GM21515 (cell line): ENCODE data around the gene PLEKHJ1.
"Not testable (repeated sequence)": the region's sequence is repeated elsewhere in the genome, so short reads cannot be mapped to it uniquely, and the experiment has no call there.

Source experiments
- ATAC-seq: cut with Tn5 transposase; IDR thresholded peaks from one replicate; pipeline ENCODE4 v1.9.1; 2021; ENCODE audit not compliant: unreplicated experiment

PLEKHJ1 gene

GRCh38 chr19:2236314-2237050, at the start of gene PLEKHJ1, which contains the start of gene SF3A2:
PLEKHJ1 (minus strand) TSS chr19:2236329; CDS start chr19:2236248, 81 bp downstream.
SF3A2 (plus strand) TSS chr19:2236824; CDS start chr19:2243419, 6,595 bp downstream.
- peak; percentile 63 for ATAC-seq

- no peak for ATAC-seq
Observed at GRCh38 chr19:2283835-2284507, 47.8 kb upstream of the PLEKHJ1 start.

DNA sequence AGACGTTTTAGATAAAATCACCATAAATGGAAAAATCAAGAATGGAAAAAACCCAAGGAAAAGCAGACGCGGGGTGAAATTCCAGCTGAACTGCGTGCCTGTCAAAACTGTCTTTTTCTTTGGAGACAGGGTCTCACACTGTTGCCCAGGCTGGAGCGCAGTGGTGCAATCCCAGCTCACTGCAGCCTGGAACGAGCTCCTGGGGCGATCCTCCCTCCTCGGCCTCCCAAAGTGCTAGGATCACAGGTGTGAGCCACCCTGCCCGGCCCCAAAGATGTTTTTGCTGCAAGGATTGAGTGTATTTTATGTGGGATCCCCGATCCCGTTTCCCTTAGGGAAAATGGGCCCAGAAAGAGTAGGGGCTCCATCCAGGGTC, 46.7 kb upstream of the PLEKHJ1 start:
- ATAC-seq: no peak

DNA sequence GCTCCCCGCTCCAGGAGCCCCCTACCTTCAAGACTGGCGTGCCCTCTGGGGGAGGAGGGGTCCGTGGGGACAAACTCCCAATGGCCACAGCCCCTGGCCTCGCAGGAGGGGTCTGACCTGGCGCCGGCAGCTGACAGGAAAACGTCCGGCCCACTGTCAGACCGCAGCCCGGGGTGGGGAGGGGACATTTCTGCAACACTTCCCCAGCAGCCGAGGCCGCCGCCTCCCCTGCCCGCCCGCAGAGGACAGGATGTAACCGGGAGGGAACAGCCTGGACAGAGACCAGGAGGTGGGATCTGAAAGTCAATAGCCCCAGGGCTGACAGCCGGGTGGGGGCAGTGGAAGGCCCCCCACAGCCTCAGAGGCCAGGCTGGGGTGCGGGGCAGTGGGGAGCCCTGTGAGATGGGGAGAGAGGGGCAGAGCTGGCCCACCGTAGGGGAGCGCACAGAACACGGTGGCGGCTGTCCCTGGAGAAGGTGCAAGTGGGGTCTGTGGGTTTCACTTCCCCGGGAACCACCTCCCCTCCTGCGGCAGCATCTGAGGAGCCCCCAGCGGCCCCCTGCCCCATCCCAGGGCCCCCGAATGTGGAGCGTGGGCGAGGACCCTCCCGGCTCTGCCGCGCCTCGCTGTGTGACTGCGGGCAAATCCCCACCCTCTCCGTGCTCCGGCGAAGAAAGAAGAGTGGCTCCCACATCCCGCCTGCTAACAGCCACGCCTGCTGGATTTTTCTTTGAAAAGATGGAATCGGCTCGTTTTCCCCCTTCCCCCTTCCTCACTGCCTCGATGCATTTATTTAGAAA, 46.1 kb upstream of the PLEKHJ1 start, which contains the start of gene PEAK3:
Gene PEAK3, minus strand, starts transcription at position 114 of the 800 bp plus-strand sequence. CDS start 1,244 bp downstream, outside the sequence.
- ATAC-seq: no peak

- not testable (repeated sequence) for ATAC-seq
Observed at GRCh38 chr19:2281265-2282061, 45.3 kb upstream of the PLEKHJ1 start.

DNA sequence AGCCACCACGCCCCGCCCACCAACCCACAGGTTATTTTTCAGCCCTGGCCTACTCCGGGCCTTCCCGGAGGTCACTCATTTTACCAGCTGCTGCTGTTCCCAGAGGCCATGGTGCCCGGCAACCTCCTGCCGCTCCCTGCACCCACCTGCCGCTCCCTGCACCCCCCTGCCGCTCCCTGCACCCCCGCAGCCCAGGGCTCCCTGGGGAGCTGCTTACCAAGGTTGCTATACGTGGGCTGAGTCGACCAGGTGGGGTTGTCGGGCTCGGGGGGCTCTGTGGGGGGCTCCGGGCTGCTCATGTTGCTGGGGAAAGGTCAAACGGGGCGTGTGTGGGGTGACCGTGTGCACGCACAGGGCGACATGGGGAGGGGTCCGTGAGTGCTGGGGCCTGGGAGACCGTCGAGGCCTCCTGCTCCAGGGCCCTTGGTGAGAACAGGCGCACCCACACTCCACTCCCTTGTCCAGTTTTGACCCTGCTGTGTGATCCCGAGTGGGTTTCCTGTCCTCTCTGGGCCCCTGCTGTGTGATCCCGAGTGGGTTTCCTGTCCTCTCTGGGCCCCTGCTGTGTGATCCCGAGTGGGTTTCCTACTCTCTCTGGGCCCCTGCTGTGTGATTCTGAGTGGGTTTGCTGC, 44.6 kb upstream of the PLEKHJ1 start:
- no peak for ATAC-seq

DNA sequence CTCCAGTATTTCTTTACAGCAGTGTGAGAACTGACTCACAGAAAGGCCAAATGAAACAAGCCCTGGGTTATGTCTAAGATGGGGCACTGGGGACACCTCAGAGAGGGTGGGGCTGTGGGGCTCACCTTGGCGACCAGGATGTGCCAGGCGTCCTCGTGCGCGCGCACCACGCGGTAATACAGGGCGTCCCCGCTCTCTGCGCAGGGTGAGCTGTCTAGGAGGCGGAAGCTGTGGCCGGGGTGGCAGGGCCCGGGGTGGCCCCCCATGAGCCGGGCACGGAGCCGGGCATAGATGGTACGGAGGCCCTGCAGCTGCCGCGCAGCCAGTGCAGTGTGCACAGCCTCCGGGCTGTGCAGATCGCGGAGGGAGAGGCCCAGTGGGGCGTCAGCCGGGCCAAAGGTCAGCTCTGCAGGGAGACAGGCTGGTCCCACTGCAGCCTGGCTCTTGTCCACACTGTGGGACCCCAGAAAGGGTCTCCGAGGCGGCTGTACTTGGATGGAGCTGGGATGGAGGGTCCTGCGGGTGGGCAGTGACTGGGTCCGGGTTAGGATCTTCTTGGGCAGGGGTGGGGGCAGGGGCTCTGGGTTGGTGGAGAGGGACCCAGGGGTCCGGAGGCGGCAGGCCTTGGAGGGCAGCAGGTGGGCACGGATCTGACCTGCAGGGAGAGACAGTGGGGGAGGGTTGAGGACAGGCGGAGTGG, 42.5 kb upstream of the PLEKHJ1 start:
- ATAC-seq: no peak

- ATAC-seq: no peak
Observed at GRCh38 chr19:2277138-2277537, 41.0 kb upstream of the PLEKHJ1 start.

DNA sequence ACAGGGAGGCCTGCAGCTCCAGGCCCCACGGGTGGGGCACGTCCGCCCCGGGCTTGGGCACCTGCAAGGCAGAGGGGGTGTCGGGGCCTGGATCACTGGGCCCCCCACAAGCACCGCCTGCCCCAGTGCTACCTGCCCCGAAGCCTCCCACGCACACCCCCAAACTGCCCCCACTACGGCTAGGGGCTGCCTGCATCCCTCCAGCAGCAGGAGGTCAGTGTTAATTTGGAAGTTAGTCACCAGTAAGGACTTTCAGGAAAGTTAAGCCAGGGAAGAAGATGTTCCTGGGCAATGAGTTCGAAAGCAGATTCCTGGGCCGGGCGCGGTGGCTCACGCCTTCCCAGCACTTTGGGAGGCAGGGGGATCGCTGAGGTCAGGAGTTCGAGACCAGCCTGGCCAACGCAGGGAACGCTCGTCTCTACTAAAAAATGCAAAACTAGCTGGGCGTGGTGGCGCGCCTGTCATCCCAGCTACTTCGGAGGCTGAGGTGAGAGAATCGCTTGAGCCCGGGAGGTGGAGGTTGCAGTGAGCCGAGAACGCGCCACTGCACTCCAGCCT, 40.4 kb upstream of the PLEKHJ1 start:
- ATAC-seq: no peak

DNA sequence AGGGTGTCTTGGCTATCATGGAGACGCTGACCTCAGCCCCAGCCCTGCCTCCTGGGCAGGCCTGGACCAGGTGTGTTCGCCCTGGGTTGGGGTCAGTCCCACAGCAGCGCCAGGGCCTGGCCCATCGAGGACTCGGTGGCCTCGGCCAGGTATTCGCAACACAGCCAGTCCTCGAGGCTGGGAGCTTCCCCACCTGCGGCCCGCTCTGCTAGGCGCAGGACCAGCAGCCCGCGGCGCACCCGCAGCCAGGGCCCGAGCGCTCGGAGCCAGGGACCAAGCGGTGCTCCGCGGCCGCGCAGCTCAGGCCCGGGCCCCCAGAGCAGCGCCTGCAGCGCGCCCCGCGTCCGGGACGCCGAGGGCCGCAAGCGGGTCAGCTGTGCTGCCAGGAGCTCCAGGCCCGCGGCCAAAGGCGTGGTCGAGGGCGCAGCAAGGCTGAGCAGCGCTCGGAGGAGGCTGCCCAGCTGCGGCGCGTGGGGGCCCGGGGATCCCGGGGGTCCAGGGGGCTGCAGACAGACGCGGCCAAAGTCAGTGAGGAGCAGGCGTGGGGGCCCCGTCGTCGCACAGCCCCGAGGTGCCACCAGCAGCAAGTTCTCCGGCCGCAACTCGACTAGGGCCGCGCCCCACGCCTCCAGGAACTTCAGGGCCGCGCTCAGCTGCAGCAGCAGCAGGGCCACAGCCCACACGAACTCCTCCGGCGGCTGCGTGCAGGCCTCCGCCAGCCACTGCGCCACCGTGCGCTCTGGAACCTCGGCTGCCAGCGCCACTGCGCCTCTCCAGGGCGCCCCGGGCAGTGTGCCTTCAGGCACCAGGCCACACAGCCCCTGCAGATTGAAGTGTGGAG, 39.7 kb upstream of the PLEKHJ1 start:
- no peak for ATAC-seq

DNA sequence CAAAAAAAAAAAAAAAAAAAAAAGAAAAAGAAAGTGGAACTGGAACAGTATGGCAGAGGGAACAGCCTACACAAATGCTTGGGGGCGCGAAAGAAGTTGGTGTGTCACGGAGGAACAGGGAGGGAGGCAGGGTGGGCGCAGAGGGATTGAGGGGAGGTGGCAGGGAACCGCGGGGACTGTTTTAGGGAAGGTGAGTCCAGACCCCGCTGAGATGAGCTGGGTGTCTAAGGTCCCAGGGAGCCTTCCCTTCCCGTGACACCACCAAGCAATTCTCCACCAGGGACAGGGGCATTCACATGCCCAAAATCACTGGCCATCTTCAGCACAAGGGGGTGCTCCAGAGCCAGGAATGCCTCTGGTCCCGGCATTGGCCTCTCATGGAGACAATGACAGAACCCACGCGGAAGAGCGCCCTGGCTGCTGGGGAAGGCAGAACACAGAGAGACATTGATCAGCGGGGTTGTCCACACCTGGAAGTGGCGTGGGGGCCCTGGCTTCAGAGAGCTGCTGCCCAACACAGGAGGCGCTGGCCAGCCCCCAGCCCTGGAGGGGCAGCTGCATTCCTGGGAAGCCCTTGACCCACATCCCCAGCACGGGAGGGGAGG, 38.9 kb upstream of the PLEKHJ1 start:
- ATAC-seq: no peak

DNA sequence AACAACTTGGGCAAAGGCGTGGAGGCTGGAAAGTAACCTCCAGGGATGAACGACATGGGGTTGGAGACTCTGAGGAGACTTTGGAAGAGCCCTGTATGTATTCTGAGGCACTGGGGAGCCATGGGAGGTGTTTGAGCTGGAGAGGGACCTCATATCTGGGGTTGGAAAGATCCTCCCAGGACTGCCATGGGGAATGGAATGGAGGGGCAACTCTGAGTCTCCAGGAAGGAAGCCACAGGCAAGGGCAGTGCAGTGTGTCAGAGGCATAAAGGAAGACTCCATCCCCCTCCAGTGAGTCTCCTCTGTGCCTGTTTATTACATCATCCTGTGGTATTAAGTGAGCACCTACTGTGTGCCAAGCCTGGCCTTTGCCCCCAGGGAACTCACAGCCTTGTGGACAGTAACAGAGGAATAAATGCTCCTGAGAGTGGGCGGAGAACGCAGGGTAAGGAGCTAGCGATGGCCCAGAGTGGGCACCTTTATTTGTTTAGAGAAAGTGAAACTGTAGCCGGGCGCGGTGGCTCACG, 38.1 kb upstream of the PLEKHJ1 start:
- ATAC-seq: no peak

- ATAC-seq: no peak
Observed at GRCh38 chr19:2273356-2274184, 37.4 kb upstream of the PLEKHJ1 start.

DNA sequence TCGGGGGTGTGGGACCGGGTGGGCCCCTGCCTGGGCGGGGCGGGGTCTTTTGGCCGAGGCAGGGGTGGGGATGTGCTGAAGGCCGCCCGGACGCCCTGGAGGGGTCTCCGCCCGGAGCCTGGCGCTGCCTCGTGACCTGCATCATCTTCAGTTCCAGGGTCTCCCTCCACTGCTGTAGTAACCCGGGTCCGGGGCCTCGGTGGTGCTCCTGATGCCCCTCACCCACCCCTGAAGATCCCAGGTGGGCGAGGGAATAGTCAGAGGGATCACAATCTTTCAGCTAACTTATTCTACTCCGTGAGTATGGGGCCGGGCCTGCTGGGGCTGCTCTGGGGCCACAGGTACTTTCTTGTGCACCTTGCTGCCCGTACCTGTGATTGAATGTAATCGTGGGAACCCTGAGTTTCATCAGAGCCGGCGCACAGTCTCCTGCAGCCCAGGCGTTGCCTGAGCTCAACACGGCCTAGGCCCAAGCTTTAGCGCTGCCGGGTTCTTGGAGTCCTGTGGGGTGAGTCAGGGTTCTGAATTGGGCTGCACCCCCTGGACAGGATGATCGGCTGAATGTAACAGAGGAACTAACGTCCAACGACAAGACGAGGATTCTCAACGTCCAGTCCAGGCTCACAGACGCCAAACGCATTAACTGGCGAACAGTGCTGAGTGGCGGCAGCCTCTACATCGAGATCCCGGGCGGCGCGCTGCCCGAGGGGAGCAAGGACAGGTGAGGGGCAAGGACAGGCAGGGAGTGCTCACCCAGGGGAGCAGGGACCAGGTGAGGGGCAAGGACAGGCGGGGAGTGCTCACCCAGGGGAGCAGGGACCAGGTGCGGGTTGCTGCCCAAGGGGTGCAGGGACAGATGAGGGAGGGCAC, 35.3 kb upstream of the PLEKHJ1 start:
- ATAC-seq: no peak

DNA sequence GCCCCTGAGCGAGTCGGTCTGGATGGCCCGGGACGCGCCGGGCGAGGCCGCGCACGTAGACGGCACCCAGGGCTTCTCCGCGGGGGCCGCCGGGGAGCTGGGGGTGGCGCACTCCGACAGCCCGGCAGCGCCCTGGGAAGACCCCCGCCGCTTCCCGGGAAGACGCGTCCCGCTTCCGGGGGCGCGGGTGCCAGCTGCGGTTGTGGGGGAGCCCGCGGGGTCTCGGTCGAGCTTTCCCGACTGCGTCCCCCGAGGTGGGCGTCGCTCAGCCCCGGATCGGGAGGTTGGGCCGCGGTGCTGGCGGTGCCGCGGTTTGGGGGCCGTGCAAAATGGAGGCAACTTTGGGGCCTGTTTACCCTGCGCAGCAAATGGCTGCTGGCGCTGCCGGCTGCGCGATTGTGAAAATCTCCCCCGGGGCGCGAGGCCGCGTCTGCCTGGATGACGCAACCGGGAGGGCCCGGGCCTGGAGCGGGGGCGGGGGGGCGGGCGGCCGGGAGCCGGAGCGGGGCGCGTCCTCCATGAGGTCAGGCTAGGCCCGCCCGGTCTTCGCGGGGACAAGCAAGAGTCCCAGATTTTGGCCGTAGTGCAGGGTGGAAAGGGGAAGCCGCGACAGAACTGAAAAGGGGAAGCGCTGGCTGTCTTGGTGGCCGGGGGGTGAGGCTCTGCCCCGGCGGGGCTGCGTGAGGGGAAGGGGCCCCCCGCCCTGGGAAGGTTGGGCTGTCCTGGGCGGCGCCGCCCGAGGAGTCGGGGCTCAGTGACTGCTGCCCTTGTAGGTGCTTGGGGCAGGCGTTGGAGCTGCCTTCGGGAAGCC, 34.5 kb upstream of the PLEKHJ1 start:
- no peak for ATAC-seq
